Measurements from ENCODE around the gene ZFX.

ZFX gene

GRCh38 chrX:24145303-24146186, 4.0 kb upstream of the ZFX start:
- no peak overlapping the region for H3K27ac Mint-ChIP-seq (ENCODE audit: low read depth)
- DNase-seq (ENCODE audit: low spot score in 2 of 2) (no peak), ATAC-seq (replicated peaks; ENCODE audit: extremely low read depth, poor library complexity, severe bottlenecking) (no peak)
- H3K36me3 Mint-ChIP-seq (ENCODE audit: insufficient read depth), result peaks cover 6% of the 10 kb centered on the region
- H3K4me1 Mint-ChIP-seq, result peaks cover 4% of the 10 kb centered on the region
- no peaks in the 10 kb centered on the region for H3K27me3 Mint-ChIP-seq
- no peak overlapping the region for H3K4me3 Mint-ChIP-seq
- no peaks in the 10 kb centered on the region for H3K9me3 Mint-ChIP-seq

GRCh38 chrX:24146283-24146949, 3.1 kb upstream of the ZFX start:
- Mint-ChIP-seq H3K27ac (ENCODE audit: low read depth) (peak overlapping the region; percentile 16), H3K4me3 (peak overlapping the region; percentile 27), H3K4me1 (peaks cover 13% of the 10 kb centered on the region), H3K9me3 (no peaks in the 10 kb centered on the region), H3K36me3 (ENCODE audit: insufficient read depth) (peaks cover 10% of the 10 kb centered on the region), H3K27me3 (no peaks in the 10 kb centered on the region)
- DNase-seq (ENCODE audit: low spot score in 2 of 2) (no peak), ATAC-seq (replicated peaks; ENCODE audit: extremely low read depth, poor library complexity, severe bottlenecking) (no peak)

- Mint-ChIP-seq H3K4me1 (peaks cover 20% of the 10 kb centered on the region), H3K27me3 (no peaks in the 10 kb centered on the region), H3K4me3 (no peak overlapping the region), H3K36me3 (ENCODE audit: insufficient read depth) (peaks cover 17% of the 10 kb centered on the region), H3K27ac (ENCODE audit: low read depth) (no peak overlapping the region), H3K9me3 (no peaks in the 10 kb centered on the region)
- DNase-seq (ENCODE audit: low spot score in 2 of 2) (no peak), ATAC-seq (replicated peaks; ENCODE audit: extremely low read depth, poor library complexity, severe bottlenecking) (no peak)
Measured at GRCh38 chrX:24147165-24147564, 2.4 kb upstream of the ZFX start.

DNA sequence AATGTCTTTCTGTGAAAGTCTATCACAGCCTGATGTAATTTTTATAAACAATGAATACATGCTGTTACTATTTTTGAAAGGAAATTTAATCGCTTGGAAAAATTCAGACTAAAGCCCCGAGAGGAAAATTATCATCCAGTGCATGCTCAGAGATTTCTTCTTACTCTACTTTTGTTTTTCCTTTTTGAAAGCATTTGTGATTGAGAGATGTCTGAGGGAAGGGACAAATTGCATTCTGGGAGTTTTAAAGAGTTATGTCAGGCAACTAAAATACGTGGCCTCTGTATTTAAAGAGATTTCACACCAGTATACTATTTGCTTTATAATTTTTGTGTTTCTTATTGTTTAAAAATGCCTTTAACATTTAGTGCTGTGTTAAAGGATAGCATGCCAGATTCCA, 1.4 kb upstream of the ZFX start:
- DNase-seq (ENCODE audit: low spot score in 2 of 2) (no peak), ATAC-seq (replicated peaks; ENCODE audit: extremely low read depth, poor library complexity, severe bottlenecking) (no peak)
- H3K4me3 Mint-ChIP-seq, result peak overlapping the region; percentile 70
- peaks cover 21% of the 10 kb centered on the region for H3K36me3 Mint-ChIP-seq (ENCODE audit: insufficient read depth)
- H3K27ac Mint-ChIP-seq (ENCODE audit: low read depth), result peak overlapping the region; percentile 76
- peaks cover 29% of the 10 kb centered on the region for H3K4me1 Mint-ChIP-seq
- H3K27me3 Mint-ChIP-seq, result no peaks in the 10 kb centered on the region
- H3K9me3 Mint-ChIP-seq, result no peaks in the 10 kb centered on the region

DNA sequence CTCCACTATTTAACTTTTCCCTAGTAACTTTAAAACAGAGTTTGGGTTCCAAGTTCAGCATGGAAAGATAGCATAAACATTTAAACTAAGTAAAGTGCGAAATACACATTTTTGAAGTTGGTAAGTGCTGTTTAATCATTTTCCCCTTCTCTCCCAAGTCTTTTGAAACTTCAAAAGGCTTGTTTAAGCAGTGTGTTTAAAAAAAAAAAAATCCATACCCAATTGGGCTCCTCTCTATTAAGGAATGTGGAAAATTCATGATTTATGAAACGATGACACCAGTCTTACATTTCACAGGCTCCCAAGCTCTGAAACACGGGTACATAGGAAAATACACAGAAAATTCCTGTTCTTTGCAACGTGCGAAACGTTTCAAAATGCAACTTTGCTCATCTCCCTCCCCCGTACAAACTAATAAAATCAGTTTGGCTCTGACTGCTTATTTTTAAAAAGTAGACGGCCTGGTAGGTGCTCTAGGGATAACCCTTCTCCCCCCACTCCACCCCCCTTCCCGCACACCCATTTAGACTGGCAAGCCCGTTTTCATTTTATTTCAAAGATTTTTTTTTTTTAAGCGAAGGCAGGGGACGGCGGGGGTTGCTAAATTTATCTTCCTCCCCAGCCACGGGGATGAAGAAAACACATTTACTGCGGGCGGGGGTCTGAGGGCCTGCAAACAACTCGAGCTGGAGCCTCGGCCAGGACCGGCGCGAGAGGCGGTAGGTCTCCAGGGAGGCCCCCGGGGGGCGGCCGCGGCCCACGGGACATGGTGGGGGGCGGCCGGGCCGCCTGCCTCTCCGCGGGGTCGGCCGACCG, 786 bp upstream of the ZFX start:
- Mint-ChIP-seq H3K36me3 (ENCODE audit: insufficient read depth) (peaks cover 21% of the 10 kb centered on the region), H3K27ac (ENCODE audit: low read depth) (peak overlapping the region; percentile 76), H3K9me3 (no peaks in the 10 kb centered on the region), H3K27me3 (no peaks in the 10 kb centered on the region), H3K4me1 (peaks cover 35% of the 10 kb centered on the region), H3K4me3 (peak overlapping the region; percentile 70)
- ATAC-seq (replicated peaks; ENCODE audit: extremely low read depth, poor library complexity, severe bottlenecking) (no peak), DNase-seq (ENCODE audit: low spot score in 2 of 2) (peak in 1 of 2 donors; percentile 13)

DNA sequence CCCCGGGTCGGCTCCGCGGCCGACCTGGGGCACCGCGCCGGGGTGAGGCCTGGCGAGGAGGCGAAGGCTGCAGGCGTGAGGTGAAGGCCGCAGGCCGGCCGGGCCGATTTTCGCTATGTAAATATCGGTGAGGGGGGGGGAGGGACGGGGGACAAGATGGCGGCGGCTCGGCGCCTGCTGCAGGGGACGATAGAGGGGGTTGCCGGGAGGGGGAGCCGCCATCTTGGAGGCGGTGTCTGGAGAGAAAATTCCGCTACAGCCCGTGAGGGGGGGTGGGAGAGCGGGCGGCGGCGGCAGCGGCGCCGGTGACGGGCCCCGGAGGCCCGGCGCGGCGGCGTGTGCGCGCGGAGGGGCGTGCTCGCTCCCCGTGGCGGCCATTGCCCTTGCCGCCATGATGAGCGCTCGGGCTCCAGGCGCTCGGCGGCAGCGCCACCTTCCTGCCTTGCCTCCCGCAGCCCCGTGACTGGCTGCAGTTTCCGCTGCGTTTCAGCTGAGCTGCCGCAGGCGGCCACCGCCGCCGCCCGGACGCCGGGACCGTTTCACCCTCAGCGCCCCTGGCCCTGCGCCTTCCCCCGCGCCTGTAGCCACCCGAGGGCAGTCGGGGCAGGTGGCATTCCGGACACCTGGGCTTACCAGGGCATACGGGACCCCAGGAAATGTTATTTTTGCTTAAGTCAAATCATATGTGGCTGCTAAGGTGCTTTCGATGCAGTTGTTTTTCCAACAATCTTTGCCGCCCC, 692 bp downstream of the ZFX start:
- Mint-ChIP-seq H3K27ac (ENCODE audit: low read depth) (peak overlapping the region; percentile 84), H3K9me3 (no peaks in the 10 kb centered on the region), H3K4me1 (peaks cover 41% of the 10 kb centered on the region), H3K4me3 (peak overlapping the region; percentile 89), H3K36me3 (ENCODE audit: insufficient read depth) (peaks cover 24% of the 10 kb centered on the region), H3K27me3 (no peaks in the 10 kb centered on the region)
- peak; percentile 56 to 68 for DNase-seq (ENCODE audit: low spot score in 2 of 2)
- ATAC-seq (replicated peaks; ENCODE audit: extremely low read depth, poor library complexity, severe bottlenecking), result peak; percentile 76

DNA sequence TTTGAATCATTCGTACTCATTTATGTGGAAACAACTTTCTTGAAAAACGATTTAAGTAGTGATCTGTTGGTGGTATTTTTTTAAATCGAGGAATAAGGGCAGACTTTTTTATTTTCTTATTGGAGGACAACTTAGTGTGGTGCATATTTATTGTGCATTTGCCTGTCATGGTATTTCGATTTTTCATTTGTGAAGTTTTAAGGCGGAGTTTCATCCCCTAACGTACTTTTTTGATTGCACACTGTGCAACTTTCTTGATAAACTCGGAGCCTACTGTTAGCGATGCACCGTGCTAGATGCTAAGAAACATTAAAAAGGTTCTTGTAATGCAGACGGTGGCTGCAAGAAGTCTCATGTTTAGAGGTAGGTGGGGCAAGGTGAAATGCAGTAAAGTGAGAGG, 1.4 kb downstream of the ZFX start:
- Mint-ChIP-seq H3K36me3 (ENCODE audit: insufficient read depth) (peaks cover 25% of the 10 kb centered on the region), H3K9me3 (no peaks in the 10 kb centered on the region), H3K27ac (ENCODE audit: low read depth) (peak overlapping the region; percentile 84), H3K4me1 (peaks cover 42% of the 10 kb centered on the region), H3K4me3 (peak overlapping the region; percentile 89), H3K27me3 (no peaks in the 10 kb centered on the region)
- DNase-seq (ENCODE audit: low spot score in 2 of 2) (no peak), ATAC-seq (replicated peaks; ENCODE audit: extremely low read depth, poor library complexity, severe bottlenecking) (no peak)

DNA sequence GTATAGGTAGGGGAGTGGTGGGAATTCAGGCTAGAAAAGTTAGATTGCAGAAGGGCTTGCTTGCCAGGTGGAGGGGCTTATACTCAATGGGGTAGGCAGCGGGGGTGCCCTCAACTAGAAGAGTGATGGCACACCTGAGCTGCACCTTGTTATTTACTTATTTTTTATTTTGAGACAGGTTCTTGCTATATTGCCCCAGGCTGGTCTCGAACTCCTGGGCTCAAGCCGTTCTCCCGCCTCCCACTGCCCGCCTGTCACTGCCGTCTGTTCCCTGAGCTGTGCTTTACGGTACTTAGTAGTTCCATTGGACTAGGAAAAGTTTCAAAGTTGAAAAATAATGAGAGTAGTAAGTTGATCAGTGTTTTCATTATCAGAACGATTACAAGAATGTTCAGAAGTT, 2.0 kb downstream of the ZFX start:
- Mint-ChIP-seq H3K4me1 (peaks cover 47% of the 10 kb centered on the region), H3K4me3 (peak overlapping the region; percentile 89), H3K27me3 (no peaks in the 10 kb centered on the region)

GRCh38 chrX:24153178-24153795, 3.8 kb downstream of the ZFX start:
- Mint-ChIP-seq H3K36me3 (ENCODE audit: insufficient read depth) (peaks cover 27% of the 10 kb centered on the region), H3K4me3 (peak overlapping the region; percentile 89), H3K4me1 (peaks cover 50% of the 10 kb centered on the region), H3K27ac (ENCODE audit: low read depth) (peak overlapping the region; percentile 84), H3K27me3 (no peaks in the 10 kb centered on the region), H3K9me3 (no peaks in the 10 kb centered on the region)
- DNase-seq (ENCODE audit: low spot score in 2 of 2) (no peak), ATAC-seq (replicated peaks; ENCODE audit: extremely low read depth, poor library complexity, severe bottlenecking) (no peak)

More for the DNA sequence above, 2.0 kb downstream of the ZFX start:
- Mint-ChIP-seq H3K36me3 (ENCODE audit: insufficient read depth) (peaks cover 27% of the 10 kb centered on the region), H3K9me3 (no peaks in the 10 kb centered on the region), H3K27ac (ENCODE audit: low read depth) (peak overlapping the region; percentile 84)
- no peak for ATAC-seq (replicated peaks; ENCODE audit: extremely low read depth, poor library complexity, severe bottlenecking)
- no peak for DNase-seq (ENCODE audit: low spot score in 2 of 2)

- ATAC-seq (replicated peaks; ENCODE audit: extremely low read depth, poor library complexity, severe bottlenecking) (no peak), DNase-seq (ENCODE audit: low spot score in 2 of 2) (no peak)
- Mint-ChIP-seq H3K27ac (ENCODE audit: low read depth) (peak overlapping the region; percentile 84), H3K4me1 (peaks cover 50% of the 10 kb centered on the region), H3K27me3 (no peaks in the 10 kb centered on the region), H3K9me3 (no peaks in the 10 kb centered on the region), H3K4me3 (peak overlapping the region; percentile 89), H3K36me3 (ENCODE audit: insufficient read depth) (peaks cover 25% of the 10 kb centered on the region)
Measured at GRCh38 chrX:24153796-24154189, 4.3 kb downstream of the ZFX start.

DNA sequence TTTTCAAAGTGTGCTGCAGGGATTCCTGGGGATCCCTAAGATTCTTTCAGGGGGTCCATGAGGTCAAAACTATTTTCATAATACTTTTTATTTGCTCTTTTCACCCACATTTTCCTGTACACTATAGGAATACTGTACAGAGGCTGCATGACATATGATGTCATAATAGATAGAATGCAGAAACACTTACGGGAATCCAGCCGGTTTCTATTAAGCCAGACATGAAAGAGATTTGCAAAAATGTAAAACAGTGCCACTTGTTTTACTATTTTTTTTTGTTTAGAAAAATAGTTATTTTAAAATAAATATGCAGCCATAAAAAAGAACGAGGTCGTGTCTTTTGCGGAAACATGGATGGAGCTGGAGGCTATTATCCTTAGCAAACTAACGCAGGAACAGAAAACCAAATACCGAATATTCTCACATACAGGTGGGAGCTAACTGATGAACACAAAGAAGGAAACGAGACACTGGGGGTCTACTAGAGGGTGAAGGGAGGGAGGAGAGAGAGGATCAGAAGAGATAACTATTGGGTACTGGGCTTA, 5.0 kb downstream of the ZFX start:
- Mint-ChIP-seq H3K4me1 (peaks cover 50% of the 10 kb centered on the region), H3K36me3 (ENCODE audit: insufficient read depth) (peaks cover 22% of the 10 kb centered on the region), H3K9me3 (no peaks in the 10 kb centered on the region), H3K27ac (ENCODE audit: low read depth) (no peak overlapping the region), H3K4me3 (no peak overlapping the region), H3K27me3 (no peaks in the 10 kb centered on the region)
- ATAC-seq (replicated peaks; ENCODE audit: extremely low read depth, poor library complexity, severe bottlenecking) (no peak), DNase-seq (ENCODE audit: low spot score in 2 of 2) (no peak)
